Activated CD4-positive, alpha-beta T cell treated with anti-CD3 and anti-CD28 coated beads, Interleukin-2, Interleukin-6, amounts not matched to agents 100 ng/mL and 50 ng/mL, durations not matched to agents 16 hours and 8 hours (primary cell): Measurements from ENCODE around the gene TYW1B.
A peak's percentile ranks its signal among the peaks of the same experiment; 100 is the strongest.
"Not testable (repeated sequence)": the region's sequence is repeated elsewhere in the genome, so short reads cannot be mapped to it uniquely, and the experiment has no call there.

Experiments
- DNase-seq: peaks from one replicate; pipeline ENCODE4 v3.0.0-alpha.2; 2020

The TYW1B gene

GRCh38 chr7:72550454-72550853, 277.5 kb downstream of the TYW1B start:
- DNase-seq, result peak; percentile 8

GRCh38 chr7:72546586-72547237, 281.3 kb downstream of the TYW1B start:
- peak; percentile 11 for DNase-seq

GRCh38 chr7:72544531-72544930, 283.5 kb downstream of the TYW1B start:
- DNase-seq, result not testable (repeated sequence)

GRCh38 chr7:72540923-72541322, 287.1 kb downstream of the TYW1B start:
- DNase-seq, result no peak

GRCh38 chr7:72540106-72540611, 287.8 kb downstream of the TYW1B start:
- DNase-seq, result no peak

- no peak for DNase-seq
These were observed 288.3 kb downstream of the TYW1B start for GRCh38 chr7:72539702-72540101.

- DNase-seq, result no peak
These were observed 289.1 kb downstream of the TYW1B start for GRCh38 chr7:72538856-72539255.

- DNase-seq, result no peak
These were observed 289.9 kb downstream of the TYW1B start for GRCh38 chr7:72538147-72538546.

GRCh38 chr7:72536038-72536437, 292.0 kb downstream of the TYW1B start:
- DNase-seq, result not testable (repeated sequence)

GRCh38 chr7:72531048-72531447, 297.0 kb downstream of the TYW1B start:
- DNase-seq, result not testable (repeated sequence)
